Measurements from ENCODE around the gene MYOM3.

DNA sequence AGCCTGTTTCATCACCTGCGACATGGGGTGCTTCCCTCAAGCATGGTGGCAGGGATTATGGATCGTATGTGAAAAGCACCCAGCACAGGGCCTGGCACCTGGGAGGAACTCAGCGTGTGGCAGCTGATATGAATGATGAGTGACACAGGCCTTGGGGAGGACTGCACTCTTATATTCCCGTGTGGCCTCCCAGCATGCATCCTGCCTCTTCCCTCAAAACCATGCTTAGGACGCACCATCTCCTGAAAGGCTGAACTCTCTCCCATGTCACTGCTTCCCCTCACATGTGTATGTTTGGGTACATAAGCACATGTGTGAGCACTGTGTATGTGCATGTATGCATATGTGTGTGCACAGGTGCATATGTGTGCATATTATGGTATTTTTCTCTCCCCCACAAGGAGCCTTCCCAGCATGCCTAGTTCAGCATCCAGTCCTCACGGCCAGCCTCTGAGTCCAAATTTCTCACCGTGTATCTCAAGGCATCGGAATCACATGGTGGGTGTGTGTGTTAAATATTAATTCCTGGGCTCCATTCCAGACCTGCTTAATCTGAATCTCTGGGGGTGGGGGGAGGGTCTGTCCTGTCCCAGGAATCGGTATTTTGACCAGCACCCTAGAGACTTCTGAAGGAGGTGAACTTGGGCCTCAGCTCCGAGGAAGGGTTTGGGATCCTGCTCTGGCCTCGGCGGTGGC, 12.8 kb downstream of the MYOM3 start:
- TF ChIP-seq CEBPB (IDR thresholded peaks at IDR 0.05), result no peak
- TF ChIP-seq, protein P1, sequence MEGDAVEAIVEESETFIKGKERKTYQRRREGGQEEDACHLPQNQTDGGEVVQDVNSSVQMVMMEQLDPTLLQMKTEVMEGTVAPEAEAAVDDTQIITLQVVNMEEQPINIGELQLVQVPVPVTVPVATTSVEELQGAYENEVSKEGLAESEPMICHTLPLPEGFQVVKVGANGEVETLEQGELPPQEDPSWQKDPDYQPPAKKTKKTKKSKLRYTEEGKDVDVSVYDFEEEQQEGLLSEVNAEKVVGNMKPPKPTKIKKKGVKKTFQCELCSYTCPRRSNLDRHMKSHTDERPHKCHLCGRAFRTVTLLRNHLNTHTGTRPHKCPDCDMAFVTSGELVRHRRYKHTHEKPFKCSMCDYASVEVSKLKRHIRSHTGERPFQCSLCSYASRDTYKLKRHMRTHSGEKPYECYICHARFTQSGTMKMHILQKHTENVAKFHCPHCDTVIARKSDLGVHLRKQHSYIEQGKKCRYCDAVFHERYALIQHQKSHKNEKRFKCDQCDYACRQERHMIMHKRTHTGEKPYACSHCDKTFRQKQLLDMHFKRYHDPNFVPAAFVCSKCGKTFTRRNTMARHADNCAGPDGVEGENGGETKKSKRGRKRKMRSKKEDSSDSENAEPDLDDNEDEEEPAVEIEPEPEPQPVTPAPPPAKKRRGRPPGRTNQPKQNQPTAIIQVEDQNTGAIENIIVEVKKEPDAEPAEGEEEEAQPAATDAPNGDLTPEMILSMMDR (IDR thresholded peaks at IDR 0.05), result no peak
- no peak for TF ChIP-seq POLR2A (IDR thresholded peaks at IDR 0.05; ENCODE audit: low read length)
- no peak for TF ChIP-seq JUNB (IDR thresholded peaks at IDR 0.05)
- no peak for TF ChIP-seq EP300 (IDR thresholded peaks at IDR 0.05)
- TF ChIP-seq RARB (CRISPR knock-in tag; IDR thresholded peaks at IDR 0.05), result no peak
- no peak for TF ChIP-seq RAD21 (conservative IDR thresholded peaks at IDR 0.05 in 1 of 2, IDR thresholded peaks at IDR 0.05 in 1 of 2)
- TF ChIP-seq CHD2 (IDR thresholded peaks at IDR 0.05; ENCODE audit: low read length, partially characterized antibody), result no peak
- no peak for TF ChIP-seq REST (IDR thresholded peaks at IDR 0.05)
- no peak for TF ChIP-seq NR3C1 (IDR thresholded peaks at IDR 0.05)
- TF ChIP-seq MYC (IDR thresholded peaks at IDR 0.05; ENCODE audit: borderline replicate concordance, low read length), result no peak
- TF ChIP-seq HEYL (CRISPR knock-in tag; IDR thresholded peaks at IDR 0.05), result no peak
- TF ChIP-seq SMC3 (IDR thresholded peaks at IDR 0.05), result no peak
- no peak for TF ChIP-seq CHD4 (IDR thresholded peaks at IDR 0.05; ENCODE audit: borderline replicate concordance)

All from A549 (cell line).